ENCODE measurements around the gene PIGO.

The PIGO gene

GRCh38 chr9:35070823-35071813, 25.3 kb downstream of the PIGO start:
- no peak for DNase-seq

GRCh38 chr9:35069020-35069419, 27.4 kb downstream of the PIGO start:
- DNase-seq, result no peak

GRCh38 chr9:35067056-35067455, 29.3 kb downstream of the PIGO start:
- no peak for DNase-seq

GRCh38 chr9:35060548-35061207, 35.7 kb downstream of the PIGO start:
- no peak for DNase-seq

- DNase-seq, result no peak
These were observed 37.0 kb downstream of the PIGO start for GRCh38 chr9:35059438-35059837.

GRCh38 chr9:35057271-35057620, 39.1 kb downstream of the PIGO start:
- DNase-seq, result no peak

GRCh38 chr9:35056571-35057270, 39.7 kb downstream of the PIGO start:
- no peak for DNase-seq

- DNase-seq, result no peak
These were observed 41.3 kb downstream of the PIGO start for GRCh38 chr9:35054871-35055644.

- DNase-seq, result no peak
These were observed 42.1 kb downstream of the PIGO start for GRCh38 chr9:35054185-35054835.

GRCh38 chr9:35051069-35051967, 45.1 kb downstream of the PIGO start:
- peak; percentile 12 for DNase-seq

GRCh38 chr9:35048511-35048910, 47.9 kb downstream of the PIGO start:
- no peak for DNase-seq

GRCh38 chr9:35044071-35044470, 52.3 kb downstream of the PIGO start:
- no peak for DNase-seq

- no peak for DNase-seq
These were observed 53.4 kb downstream of the PIGO start for GRCh38 chr9:35042891-35043545.

GRCh38 chr9:35042081-35042604, 54.2 kb downstream of the PIGO start:
- no peak for DNase-seq
